Stimulated activated memory B cell treated with anti-CD40 and anti-IgM and Interleukin-4, amounts not matched to agents 10 μg/mL and 1 μg/mL and 100 μg/mL, for 72 hours (primary cell): ENCODE measurements around the gene SYNE2.
"Not testable (repeated sequence)": the region's sequence is repeated elsewhere in the genome, so short reads cannot be mapped to it uniquely, and the experiment has no call there.

ENCODE experiments used
- ATAC-seq: fragments of 150-1000 bp; cut with Tn5 transposase; 2 replicates; pipeline ENCODE4 v1.10.0; 2021
- H3K27ac Mint-ChIP-seq: one replicate; pipeline ENCODE4 v1.8.0; 2022; ENCODE audit warnings: mild to moderate bottlenecking, mixed read lengths
- H3K27me3 Mint-ChIP-seq: one replicate; pipeline ENCODE4 v1.8.0; 2022; ENCODE audit warnings: mixed read lengths
- H3K36me3 Mint-ChIP-seq: one replicate; pipeline ENCODE4 v1.8.0; 2022; ENCODE audit warnings: mixed read lengths
- H3K4me1 Mint-ChIP-seq: one replicate; pipeline ENCODE4 v1.8.0; 2022; ENCODE audit warnings: mixed read lengths
- H3K4me3 Mint-ChIP-seq: one replicate; pipeline ENCODE4 v1.8.0; 2022; ENCODE audit warnings: mild to moderate bottlenecking, moderate library complexity, mixed read lengths
- H3K9me3 Mint-ChIP-seq: one replicate; pipeline ENCODE4 v1.8.0; 2022; ENCODE audit warnings: mixed read lengths

The SYNE2 gene

DNA sequence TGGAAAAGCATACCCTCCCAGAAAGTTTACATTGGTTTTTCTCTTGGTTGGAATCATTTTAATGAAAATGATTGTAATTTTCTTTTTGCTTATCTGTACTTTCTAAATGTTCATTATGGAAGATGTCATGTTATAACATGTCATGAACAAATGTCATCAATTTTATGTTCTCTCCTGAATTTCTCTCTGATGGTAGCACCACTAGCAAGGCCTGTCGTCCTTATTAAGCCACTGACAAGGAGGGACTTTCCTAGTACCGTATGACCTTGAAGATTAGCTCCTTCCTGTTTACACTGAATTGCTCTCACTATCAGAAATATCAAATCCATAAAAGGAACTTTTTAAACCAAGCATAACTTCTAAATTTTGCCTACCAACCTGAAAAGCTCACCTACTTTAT, 342.4 kb downstream of the SYNE2 start:
- peak; percentile 82 for ATAC-seq
- peak overlapping the region; percentile 82 for H3K27ac Mint-ChIP-seq
- peak overlapping the region; percentile 37 for H3K4me3 Mint-ChIP-seq
- no peaks in the 10 kb centered on the region for H3K27me3 Mint-ChIP-seq
- H3K36me3 Mint-ChIP-seq = peaks cover 20% of the 10 kb centered on the region
- H3K9me3 Mint-ChIP-seq = no peaks in the 10 kb centered on the region
- H3K4me1 Mint-ChIP-seq = peaks cover 44% of the 10 kb centered on the region

DNA sequence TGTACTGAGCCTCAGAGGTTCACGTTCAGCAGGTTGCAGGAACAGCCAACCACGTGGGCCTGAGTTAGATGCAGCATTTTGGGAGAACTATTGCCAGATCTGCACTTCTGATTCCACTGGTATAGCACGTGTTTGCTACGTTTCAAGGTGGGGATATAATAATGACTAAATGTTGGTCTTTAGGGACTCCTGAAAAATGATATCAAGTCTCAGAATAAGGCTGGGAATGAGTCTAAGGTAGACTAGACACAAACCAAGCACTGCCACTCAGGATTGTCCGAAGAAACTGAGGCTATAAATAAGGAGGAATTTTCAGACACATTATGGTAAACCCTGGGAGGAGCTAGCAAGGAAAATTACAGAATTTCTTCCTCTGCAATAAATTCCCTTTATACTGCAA, 343.3 kb downstream of the SYNE2 start:
- Mint-ChIP-seq H3K4me1 (peaks cover 44% of the 10 kb centered on the region), H3K27ac (peak overlapping the region; percentile 82), H3K9me3 (no peaks in the 10 kb centered on the region), H3K4me3 (no peak overlapping the region), H3K36me3 (peaks cover 11% of the 10 kb centered on the region), H3K27me3 (no peaks in the 10 kb centered on the region)
- no peak for ATAC-seq

DNA sequence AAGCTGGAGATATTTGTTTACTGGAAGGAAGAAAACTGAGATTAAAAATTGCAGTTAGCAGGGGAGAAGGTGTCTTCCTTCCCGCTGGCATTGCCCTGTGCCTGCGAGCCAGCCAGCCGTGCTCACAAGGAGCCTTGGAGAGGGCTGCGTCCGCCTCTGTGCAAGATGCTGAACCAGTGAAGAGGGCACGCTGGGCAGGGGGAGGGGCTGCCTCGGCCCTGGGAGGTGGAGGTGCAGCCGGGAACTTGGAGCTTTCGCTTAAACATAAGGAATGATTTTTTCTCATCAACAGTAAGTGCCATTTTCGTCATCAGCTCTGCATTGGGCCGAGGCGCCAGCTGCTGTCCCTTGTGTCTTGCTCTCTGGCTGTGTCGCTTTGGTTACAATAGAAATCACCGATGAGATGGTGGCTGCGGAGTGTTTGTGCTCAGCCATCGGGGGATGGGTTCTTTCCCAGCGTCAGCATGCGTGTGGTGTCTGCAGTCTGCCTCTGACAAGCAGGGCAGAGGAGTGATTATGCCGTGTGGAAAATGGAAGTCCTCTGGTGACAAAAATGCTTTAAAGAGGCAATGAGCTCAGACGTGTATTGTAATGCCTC, 344.1 kb downstream of the SYNE2 start:
- peak overlapping the region; percentile 82 for H3K27ac Mint-ChIP-seq
- H3K4me3 Mint-ChIP-seq = peak overlapping the region; percentile 81
- no peaks in the 10 kb centered on the region for H3K9me3 Mint-ChIP-seq
- no peaks in the 10 kb centered on the region for H3K27me3 Mint-ChIP-seq
- peak; percentile 85 for ATAC-seq
- peaks cover 5% of the 10 kb centered on the region for H3K36me3 Mint-ChIP-seq
- peaks cover 44% of the 10 kb centered on the region for H3K4me1 Mint-ChIP-seq

DNA sequence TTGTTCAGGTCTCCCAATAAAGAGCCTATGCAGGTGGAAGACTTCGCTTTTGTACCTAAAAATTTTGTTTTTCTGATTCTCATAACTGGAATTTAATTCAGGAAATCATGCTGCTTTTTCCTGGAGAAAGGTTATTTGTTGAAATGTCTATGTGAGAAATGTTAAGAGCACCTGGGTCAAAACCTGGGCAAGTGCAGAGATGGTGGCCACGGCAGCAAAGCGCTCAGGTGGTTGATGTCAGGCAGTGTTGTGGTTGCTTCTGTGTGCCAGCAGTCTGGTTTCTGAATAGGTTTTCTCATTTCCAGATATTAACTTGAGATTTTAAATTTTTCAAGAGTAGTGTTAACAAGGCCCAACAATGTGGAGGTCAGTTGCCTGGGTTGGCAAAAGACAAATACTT, 345.2 kb downstream of the SYNE2 start:
- H3K4me1 Mint-ChIP-seq = peaks cover 44% of the 10 kb centered on the region
- no peak overlapping the region for H3K4me3 Mint-ChIP-seq
- H3K27ac Mint-ChIP-seq = peak overlapping the region; percentile 82
- ATAC-seq = no peak
- no peaks in the 10 kb centered on the region for H3K36me3 Mint-ChIP-seq
- no peaks in the 10 kb centered on the region for H3K9me3 Mint-ChIP-seq
- H3K27me3 Mint-ChIP-seq = no peaks in the 10 kb centered on the region

DNA sequence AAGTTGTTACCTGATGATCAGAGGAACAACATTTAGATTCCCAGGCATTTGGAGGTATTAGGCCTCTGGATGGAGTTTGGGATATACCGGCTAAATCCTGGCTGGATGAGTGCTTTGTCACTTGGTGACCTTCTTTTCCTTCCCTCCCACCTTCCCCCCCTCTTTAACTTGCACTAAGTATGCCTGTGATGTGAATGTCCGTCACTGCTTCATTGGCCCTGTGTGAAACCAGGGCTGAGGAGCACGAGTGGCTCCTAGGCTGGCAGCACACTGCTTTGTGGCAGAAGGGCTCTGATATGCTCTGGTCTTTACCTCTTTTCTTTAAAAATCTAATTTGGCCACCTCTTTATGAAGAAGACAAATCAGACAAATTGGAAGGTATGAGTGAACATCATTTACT, 345.7 kb downstream of the SYNE2 start:
- peak overlapping the region; percentile 53 for H3K27ac Mint-ChIP-seq
- no peaks in the 10 kb centered on the region for H3K9me3 Mint-ChIP-seq
- peaks cover 48% of the 10 kb centered on the region for H3K4me1 Mint-ChIP-seq
- no peak for ATAC-seq
- no peaks in the 10 kb centered on the region for H3K27me3 Mint-ChIP-seq
- no peak overlapping the region for H3K4me3 Mint-ChIP-seq
- no peaks in the 10 kb centered on the region for H3K36me3 Mint-ChIP-seq

DNA sequence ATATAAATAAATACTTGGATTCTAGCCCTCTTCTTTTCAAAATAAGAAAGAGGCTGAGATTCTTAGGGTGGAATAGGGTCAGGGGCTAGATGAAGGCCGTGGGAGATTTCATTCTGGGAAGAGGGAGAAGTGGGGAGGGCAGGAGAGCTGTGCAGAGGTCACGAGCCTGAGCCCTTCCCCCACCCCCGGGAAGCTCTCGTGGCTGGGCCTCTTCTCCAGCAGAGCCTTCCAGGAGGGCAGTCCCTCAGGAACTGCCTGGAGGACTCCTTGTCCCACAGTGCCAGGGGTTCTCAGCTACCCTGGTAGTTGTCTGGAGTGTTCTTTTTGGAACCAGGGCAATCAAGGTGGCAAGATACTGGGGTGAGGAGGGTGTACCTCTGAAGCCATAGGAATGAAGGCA, 347.4 kb downstream of the SYNE2 start:
- Mint-ChIP-seq H3K9me3 (no peaks in the 10 kb centered on the region), H3K36me3 (no peaks in the 10 kb centered on the region), H3K4me1 (peaks cover 36% of the 10 kb centered on the region), H3K4me3 (no peak overlapping the region), H3K27me3 (no peaks in the 10 kb centered on the region), H3K27ac (peak overlapping the region; percentile 53)
- ATAC-seq = no peak

DNA sequence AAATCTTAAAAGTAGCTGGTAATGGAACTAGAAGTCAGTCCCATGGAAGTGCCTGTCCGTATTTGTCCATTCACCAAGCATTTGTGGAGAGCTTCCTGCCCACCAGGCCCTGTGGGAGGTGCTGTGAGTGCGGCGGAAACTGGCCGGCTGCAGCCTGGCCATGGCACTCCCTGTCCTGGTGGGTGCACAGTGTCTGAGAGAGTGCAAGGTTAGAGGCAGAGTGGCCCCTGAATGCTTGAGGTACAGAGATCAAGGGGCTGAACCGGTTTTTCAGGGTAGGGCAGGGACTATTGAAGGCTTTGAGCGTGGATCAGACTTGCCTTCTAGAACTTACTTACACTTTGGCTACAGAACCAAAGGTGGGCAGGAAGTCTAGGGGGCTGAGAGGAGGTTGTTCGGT, 348.5 kb downstream of the SYNE2 start:
- Mint-ChIP-seq H3K9me3 (no peaks in the 10 kb centered on the region), H3K4me1 (peaks cover 33% of the 10 kb centered on the region), H3K27ac (peak overlapping the region; percentile 20), H3K36me3 (no peaks in the 10 kb centered on the region), H3K4me3 (no peak overlapping the region), H3K27me3 (no peaks in the 10 kb centered on the region)
- ATAC-seq = no peak

DNA sequence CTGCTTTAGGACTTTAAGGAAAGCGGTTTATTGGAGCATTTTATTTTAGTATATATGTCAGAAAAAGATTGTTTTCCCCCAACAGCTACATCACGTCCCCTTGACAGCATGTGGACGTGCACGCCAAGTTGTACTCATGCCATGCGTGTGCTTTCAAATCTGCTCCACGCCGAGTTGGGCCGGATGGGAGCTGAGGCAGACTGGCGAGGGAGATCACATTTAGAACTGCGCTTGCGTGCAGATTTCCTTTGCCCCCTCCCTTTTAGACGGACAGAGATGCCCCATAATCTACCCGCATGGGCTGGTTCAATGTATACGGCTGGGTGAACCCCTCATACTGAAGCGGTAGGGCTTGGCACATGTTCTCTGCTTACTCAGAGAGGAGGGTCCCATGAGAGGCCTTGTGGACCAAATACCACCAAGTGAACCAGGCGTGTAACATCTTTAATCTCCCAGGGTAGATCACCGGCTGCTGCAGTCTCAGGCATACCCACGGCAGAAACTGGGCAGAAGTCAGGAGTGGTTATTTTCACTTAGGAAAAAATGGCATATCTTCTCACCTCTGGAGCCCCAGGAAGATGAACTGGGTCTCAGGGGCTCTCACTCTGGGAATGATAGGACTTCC, 349.2 kb downstream of the SYNE2 start:
- no peaks in the 10 kb centered on the region for H3K27me3 Mint-ChIP-seq
- H3K4me3 Mint-ChIP-seq = no peak overlapping the region
- peaks cover 27% of the 10 kb centered on the region for H3K4me1 Mint-ChIP-seq
- no peaks in the 10 kb centered on the region for H3K9me3 Mint-ChIP-seq
- no peak overlapping the region for H3K27ac Mint-ChIP-seq
- ATAC-seq = no peak
- H3K36me3 Mint-ChIP-seq = no peaks in the 10 kb centered on the region

DNA sequence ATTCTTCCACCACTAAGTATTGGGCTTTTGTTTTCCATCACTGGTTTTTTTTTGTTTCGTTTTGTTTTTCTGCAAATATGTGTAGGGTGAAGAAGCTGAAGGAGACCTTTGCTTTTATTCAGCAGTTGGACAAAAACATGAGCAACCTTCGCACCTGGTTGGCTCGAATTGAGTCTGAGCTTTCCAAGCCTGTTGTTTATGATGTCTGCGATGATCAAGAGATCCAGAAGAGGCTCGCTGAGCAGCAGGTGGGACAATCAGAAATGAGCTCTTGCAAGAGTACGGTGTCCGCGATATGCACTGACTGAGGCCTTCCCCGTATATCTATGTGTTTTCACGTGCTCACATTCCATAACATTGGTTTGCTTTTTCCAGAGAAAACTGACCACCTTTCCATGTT, 349.9 kb downstream of the SYNE2 start:
- Mint-ChIP-seq H3K36me3 (no peaks in the 10 kb centered on the region), H3K27ac (peak overlapping the region; percentile 76), H3K27me3 (no peaks in the 10 kb centered on the region), H3K4me1 (peaks cover 23% of the 10 kb centered on the region), H3K9me3 (no peaks in the 10 kb centered on the region), H3K4me3 (no peak overlapping the region)
- no peak for ATAC-seq

DNA sequence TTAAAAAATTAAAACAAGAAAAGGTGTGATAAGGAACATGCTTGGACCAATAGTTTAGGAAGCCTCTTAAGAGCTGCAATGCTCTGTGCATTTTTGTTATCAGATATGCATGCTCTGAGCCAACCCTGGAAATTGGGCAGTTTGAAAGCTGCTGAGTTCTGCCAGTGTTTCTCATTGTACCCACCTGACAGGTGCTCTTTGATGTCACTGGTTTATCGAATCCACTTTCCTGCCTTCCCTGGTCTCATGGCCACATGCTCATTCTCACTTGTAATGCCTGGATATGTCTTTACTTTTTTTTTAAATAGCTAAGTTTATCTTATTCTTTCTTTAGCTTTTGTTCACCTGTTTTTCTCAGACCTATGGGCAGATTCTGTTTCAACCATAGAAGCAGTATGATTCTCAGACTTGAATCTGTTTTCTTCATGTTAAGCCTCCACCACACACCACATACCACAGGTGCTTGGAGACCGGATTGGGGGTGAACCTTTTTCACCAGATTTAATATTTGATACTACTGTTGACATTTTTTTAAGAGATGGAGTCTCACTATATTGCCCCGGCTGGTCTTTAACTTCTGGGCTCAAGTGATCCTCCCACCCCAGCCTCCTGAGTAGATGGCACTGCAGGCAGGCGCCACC, 350.7 kb downstream of the SYNE2 start:
- H3K27ac Mint-ChIP-seq = peak overlapping the region; percentile 76
- no peak overlapping the region for H3K4me3 Mint-ChIP-seq
- H3K9me3 Mint-ChIP-seq = no peaks in the 10 kb centered on the region
- no peaks in the 10 kb centered on the region for H3K27me3 Mint-ChIP-seq
- peaks cover 23% of the 10 kb centered on the region for H3K4me1 Mint-ChIP-seq
- ATAC-seq = no peak
- H3K36me3 Mint-ChIP-seq = no peaks in the 10 kb centered on the region

DNA sequence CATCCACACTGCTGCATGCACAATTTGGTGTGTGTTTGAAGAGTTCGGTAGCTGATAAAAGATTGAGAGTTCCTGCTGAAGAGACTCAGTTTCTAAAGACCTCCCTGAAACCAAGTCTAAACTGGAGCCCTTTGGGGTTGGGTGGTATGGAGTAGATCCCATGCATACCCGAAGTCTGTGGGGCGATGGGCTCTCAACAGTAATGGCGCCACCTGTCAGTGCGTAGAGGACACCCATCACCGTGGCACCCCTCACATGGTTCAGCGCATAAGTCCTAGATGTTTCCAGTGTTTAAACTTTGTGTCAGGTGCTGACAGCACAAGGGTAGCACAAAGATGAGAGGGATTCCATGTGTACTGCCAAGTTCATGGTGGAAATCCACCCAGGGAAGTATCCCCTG, 355.5 kb downstream of the SYNE2 start:
- no peak overlapping the region for H3K27ac Mint-ChIP-seq

DNA sequence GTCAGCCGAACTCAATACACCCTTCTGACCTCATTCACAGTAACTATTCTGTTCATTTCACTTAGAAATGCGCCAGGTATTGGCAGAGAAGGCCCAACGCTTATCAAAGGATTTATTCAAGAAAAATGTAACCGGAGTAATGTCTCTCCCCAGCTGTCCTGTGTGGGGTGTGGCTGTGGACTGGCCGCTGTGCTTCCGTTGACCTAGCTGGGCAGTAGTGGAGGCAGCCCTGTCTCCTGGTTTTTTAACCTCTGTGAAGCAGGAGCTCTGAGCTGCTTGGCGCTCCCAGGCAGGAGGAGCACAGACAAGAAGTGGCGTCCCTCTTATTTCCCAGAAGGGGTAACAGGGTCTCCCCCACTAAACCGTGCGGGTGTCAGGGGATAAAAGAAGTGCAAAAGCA, 356.2 kb downstream of the SYNE2 start:
- peak overlapping the region; percentile 18 for H3K4me3 Mint-ChIP-seq
- peak; percentile 2 for ATAC-seq
- H3K27ac Mint-ChIP-seq = peak overlapping the region; percentile 64
- H3K27me3 Mint-ChIP-seq = no peaks in the 10 kb centered on the region
- H3K36me3 Mint-ChIP-seq = peaks cover 23% of the 10 kb centered on the region
- H3K4me1 Mint-ChIP-seq = peaks cover 33% of the 10 kb centered on the region
- no peaks in the 10 kb centered on the region for H3K9me3 Mint-ChIP-seq

More for the DNA sequence above, 355.5 kb downstream of the SYNE2 start:
- Mint-ChIP-seq H3K36me3 (peaks cover 23% of the 10 kb centered on the region), H3K9me3 (no peaks in the 10 kb centered on the region), H3K27me3 (no peaks in the 10 kb centered on the region), H3K4me3 (no peak overlapping the region), H3K4me1 (peaks cover 36% of the 10 kb centered on the region)
- no peak for ATAC-seq

DNA sequence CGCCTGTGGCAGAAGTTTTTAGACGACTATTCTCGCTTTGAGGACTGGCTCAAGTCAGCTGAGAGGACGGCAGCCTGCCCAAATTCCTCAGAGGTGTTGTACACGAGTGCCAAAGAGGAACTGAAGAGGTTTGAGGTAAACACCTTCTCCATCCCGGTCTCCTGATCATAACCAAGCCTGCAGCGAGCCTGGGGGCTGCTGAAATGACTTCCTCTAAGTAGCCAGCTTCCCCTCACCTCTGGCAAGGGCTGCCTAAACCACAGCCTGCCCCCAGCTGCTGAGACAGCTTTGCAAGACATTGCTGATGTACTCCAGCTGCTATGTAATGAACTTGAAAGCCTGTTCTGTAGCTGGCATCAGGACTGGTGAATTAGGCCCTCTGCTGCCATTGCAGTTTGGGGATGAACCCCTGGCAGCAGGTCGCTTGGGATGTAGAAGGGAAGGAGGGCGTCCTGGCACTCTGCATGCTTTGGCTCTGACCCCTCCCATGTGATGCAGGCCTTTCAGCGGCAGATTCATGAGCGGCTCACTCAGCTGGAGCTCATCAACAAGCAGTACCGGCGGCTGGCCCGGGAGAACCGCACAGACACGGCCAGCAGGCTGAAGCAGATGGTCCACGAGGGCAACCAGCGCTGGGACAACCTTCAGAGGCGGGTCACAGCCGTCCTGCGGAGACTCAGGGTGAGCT, 356.8 kb downstream of the SYNE2 start:
- peaks cover 33% of the 10 kb centered on the region for H3K4me1 Mint-ChIP-seq
- peak overlapping the region; percentile 67 for H3K4me3 Mint-ChIP-seq
- H3K27me3 Mint-ChIP-seq = no peaks in the 10 kb centered on the region
- peaks cover 23% of the 10 kb centered on the region for H3K36me3 Mint-ChIP-seq
- H3K27ac Mint-ChIP-seq = peak overlapping the region; percentile 64
- H3K9me3 Mint-ChIP-seq = no peaks in the 10 kb centered on the region
- ATAC-seq = peak; percentile 93

DNA sequence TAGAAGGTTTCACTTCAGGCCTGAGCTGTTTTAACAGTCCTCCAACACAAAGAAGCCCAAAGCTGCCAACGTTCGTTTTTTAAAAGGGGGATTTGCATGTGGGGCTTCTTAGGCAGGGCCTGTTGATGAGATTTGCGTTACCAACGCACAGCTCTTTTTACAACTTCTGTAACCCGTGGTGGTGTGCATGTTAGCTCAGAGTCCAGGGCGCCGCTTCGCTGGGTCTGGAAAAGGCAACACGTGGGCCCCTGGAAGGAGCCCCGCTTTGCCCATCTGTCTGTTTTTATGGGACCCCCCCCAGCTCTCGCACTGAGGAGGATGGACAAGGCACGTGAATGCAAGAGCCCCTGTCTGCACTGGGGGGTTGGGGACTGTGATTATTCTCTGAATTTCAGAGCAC, 357.4 kb downstream of the SYNE2 start:
- H3K4me1 Mint-ChIP-seq = peaks cover 33% of the 10 kb centered on the region
- H3K36me3 Mint-ChIP-seq = peaks cover 25% of the 10 kb centered on the region
- H3K9me3 Mint-ChIP-seq = no peaks in the 10 kb centered on the region
- peak overlapping the region; percentile 67 for H3K4me3 Mint-ChIP-seq
- H3K27me3 Mint-ChIP-seq = no peaks in the 10 kb centered on the region
- no peak for ATAC-seq
- H3K27ac Mint-ChIP-seq = peak overlapping the region; percentile 64

DNA sequence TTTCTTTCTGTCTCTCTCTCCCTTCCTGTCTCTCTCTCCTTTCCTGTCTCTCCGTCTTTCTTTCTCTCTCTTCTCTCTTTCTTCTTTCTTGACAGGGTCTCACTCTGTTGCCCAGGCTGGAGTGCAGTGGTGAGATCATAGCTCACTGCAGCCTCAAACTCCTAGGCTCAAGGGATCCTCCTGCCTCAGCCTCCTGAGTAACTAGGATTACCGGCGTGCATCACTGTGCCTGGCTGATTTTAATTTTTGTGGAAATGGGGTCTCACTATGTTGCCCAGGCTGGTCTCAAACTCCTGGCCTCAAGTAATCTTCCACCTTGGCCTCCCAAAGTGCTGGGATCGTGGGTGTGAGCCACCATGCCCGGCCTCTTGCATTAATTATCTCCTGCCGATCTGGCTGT, 358.1 kb downstream of the SYNE2 start:
- H3K9me3 Mint-ChIP-seq, ATAC-seq, H3K27me3 Mint-ChIP-seq: not testable (repeated sequence)
- peaks cover 32% of the 10 kb centered on the region for H3K36me3 Mint-ChIP-seq
- H3K4me1 Mint-ChIP-seq = peaks cover 33% of the 10 kb centered on the region
- peak overlapping the region; percentile 64 for H3K27ac Mint-ChIP-seq
- H3K4me3 Mint-ChIP-seq = peak overlapping the region; percentile 8
